ENCODE results near the gene ANP32B. TPM values are rescaled to one million over a fixed set of nuclear protein-coding genes. Genes with fewer than 3 reads are reported as not detected.

The ANP32B gene
- polyA plus RNA-seq, 1 donor (not counting 4 experiments of a cell fraction or from before 2014, with no cell fraction given), result 51.0 TPM

DNA sequence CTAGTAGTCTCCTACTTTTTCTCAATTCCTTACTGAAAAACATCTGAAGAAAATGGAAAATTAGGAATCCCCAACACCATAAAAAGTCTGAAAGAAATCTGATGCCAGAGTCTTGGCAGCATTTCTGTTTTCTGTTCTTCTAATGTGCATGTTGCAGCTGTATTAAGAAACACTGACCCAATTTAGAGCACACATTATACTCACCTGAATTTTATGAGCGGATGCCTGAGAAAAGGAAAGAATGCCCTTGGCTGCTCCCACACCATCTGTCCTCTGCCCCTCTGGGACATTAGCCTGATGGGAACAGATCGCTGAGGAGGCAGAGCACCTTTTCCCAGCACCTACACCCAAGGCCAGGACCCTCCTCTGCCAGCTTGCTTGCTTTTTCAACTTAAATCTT, 14.1 kb upstream of the ANP32B start:
- dilution Hi-C loops (cut with MboI; ENCODE audit: extremely low pct_ligation_motif_present, low sequenced_read_pairs), result no loop called here
- DNase-seq (ENCODE audit: low read depth, low spot score), result no peak
- TF ChIP-seq, protein P1, sequence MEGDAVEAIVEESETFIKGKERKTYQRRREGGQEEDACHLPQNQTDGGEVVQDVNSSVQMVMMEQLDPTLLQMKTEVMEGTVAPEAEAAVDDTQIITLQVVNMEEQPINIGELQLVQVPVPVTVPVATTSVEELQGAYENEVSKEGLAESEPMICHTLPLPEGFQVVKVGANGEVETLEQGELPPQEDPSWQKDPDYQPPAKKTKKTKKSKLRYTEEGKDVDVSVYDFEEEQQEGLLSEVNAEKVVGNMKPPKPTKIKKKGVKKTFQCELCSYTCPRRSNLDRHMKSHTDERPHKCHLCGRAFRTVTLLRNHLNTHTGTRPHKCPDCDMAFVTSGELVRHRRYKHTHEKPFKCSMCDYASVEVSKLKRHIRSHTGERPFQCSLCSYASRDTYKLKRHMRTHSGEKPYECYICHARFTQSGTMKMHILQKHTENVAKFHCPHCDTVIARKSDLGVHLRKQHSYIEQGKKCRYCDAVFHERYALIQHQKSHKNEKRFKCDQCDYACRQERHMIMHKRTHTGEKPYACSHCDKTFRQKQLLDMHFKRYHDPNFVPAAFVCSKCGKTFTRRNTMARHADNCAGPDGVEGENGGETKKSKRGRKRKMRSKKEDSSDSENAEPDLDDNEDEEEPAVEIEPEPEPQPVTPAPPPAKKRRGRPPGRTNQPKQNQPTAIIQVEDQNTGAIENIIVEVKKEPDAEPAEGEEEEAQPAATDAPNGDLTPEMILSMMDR (optimal IDR thresholded peaks at IDR 0.05 in 1 of 3, IDR thresholded peaks at IDR 0.05 in 1 of 3, conservative IDR thresholded peaks at IDR 0.05 in 1 of 3; ENCODE audit: extremely low read depth in 1 of 3, insufficient read depth in 2 of 3, low read length in 3 of 3), result no peak
- TF ChIP-seq EZH2 (IDR thresholded peaks at IDR 0.05; ENCODE audit: low read length), result no peak
- Histone ChIP-seq H2AFZ (ENCODE audit: control insufficient read depth, low read length) (no peak overlapping the region), H3K27ac (ENCODE audit: control insufficient read depth, insufficient read depth, low read length) (no peak overlapping the region), H3K4me3 (ENCODE audit: control insufficient read depth in 2 of 3, extremely low read depth in 1 of 3, insufficient read depth in 2 of 3, low read depth in 1 of 3, low read length in 3 of 3) (no peak overlapping the region), H3K27me3 (ENCODE audit: control insufficient read depth, extremely low read depth, insufficient read depth, low read length) (no peaks in the 10 kb centered on the region), H3K4me2 (ENCODE audit: control insufficient read depth, extremely low read depth, insufficient read depth, low read depth, low read length) (no peak overlapping the region), H3K9me1 (ENCODE audit: control insufficient read depth, extremely low read depth, insufficient read depth, low read length) (no peaks in the 10 kb centered on the region), H3K79me2 (ENCODE audit: control insufficient read depth, insufficient read depth, low read length) (no peaks in the 10 kb centered on the region), H3K9me3 (ENCODE audit: control insufficient read depth, low read depth, low read length) (no peaks in the 10 kb centered on the region), H3K9ac (ENCODE audit: control insufficient read depth, extremely low read depth, insufficient read depth, low read length) (no peak overlapping the region), H3K36me3 (ENCODE audit: control insufficient read depth in 2 of 2, extremely low read depth in 1 of 2, insufficient read depth in 2 of 2, low read length in 2 of 2) (no peaks in the 10 kb centered on the region), H4K20me1 (ENCODE audit: control insufficient read depth, extremely low read depth, insufficient read depth, low read length) (no peaks in the 10 kb centered on the region), H3K4me1 (ENCODE audit: control insufficient read depth, extremely low read depth, insufficient read depth, low read length) (no peaks in the 10 kb centered on the region)
- no peak for FAIRE-seq

- no peaks in the 10 kb centered on the region for H3K9me1 ChIP-seq (ENCODE audit: control insufficient read depth, extremely low read depth, insufficient read depth, low read length)
- no peak overlapping the region for H3K9ac ChIP-seq (ENCODE audit: control insufficient read depth, extremely low read depth, insufficient read depth, low read length)
- TF ChIP-seq, protein P1 (optimal IDR thresholded peaks at IDR 0.05 in 1 of 3, IDR thresholded peaks at IDR 0.05 in 1 of 3, conservative IDR thresholded peaks at IDR 0.05 in 1 of 3; ENCODE audit: extremely low read depth in 1 of 3, insufficient read depth in 2 of 3, low read length in 3 of 3), result no peak
- no peak for TF ChIP-seq EZH2 (IDR thresholded peaks at IDR 0.05; ENCODE audit: low read length)
- H3K27me3 ChIP-seq (ENCODE audit: control insufficient read depth, extremely low read depth, insufficient read depth, low read length), result no peaks in the 10 kb centered on the region
- dilution Hi-C loops (cut with MboI; ENCODE audit: extremely low pct_ligation_motif_present, low sequenced_read_pairs), result no loop called here
- H2AFZ ChIP-seq (ENCODE audit: control insufficient read depth, low read length), result no peak overlapping the region
- no peak overlapping the region for H3K4me3 ChIP-seq (ENCODE audit: control insufficient read depth in 2 of 3, extremely low read depth in 1 of 3, insufficient read depth in 2 of 3, low read depth in 1 of 3, low read length in 3 of 3)
- no peaks in the 10 kb centered on the region for H4K20me1 ChIP-seq (ENCODE audit: control insufficient read depth, extremely low read depth, insufficient read depth, low read length)
- no peaks in the 10 kb centered on the region for H3K79me2 ChIP-seq (ENCODE audit: control insufficient read depth, insufficient read depth, low read length)
- no peak overlapping the region for H3K27ac ChIP-seq (ENCODE audit: control insufficient read depth, insufficient read depth, low read length)
- no peaks in the 10 kb centered on the region for H3K36me3 ChIP-seq (ENCODE audit: control insufficient read depth in 2 of 2, extremely low read depth in 1 of 2, insufficient read depth in 2 of 2, low read length in 2 of 2)
- no peaks in the 10 kb centered on the region for H3K4me1 ChIP-seq (ENCODE audit: control insufficient read depth, extremely low read depth, insufficient read depth, low read length)
- FAIRE-seq, result no peak
- DNase-seq (ENCODE audit: low read depth, low spot score), result no peak
- no peaks in the 10 kb centered on the region for H3K9me3 ChIP-seq (ENCODE audit: control insufficient read depth, low read depth, low read length)
- no peak overlapping the region for H3K4me2 ChIP-seq (ENCODE audit: control insufficient read depth, extremely low read depth, insufficient read depth, low read depth, low read length)
These were observed 13.0 kb upstream of the ANP32B start for GRCh38 chr9:97970165-97970564.
